PC-9 (cell line): ENCODE data around the gene UNCX.

Experiments
- EZH2 ChIP-seq: fragments of 200-600 bp; sonication (generic); IDR thresholded peaks from 2 replicates; pipeline ENCODE4 v1.8.0; 2017; ENCODE audit warnings: antibody characterized with exemption, low read depth
- TF ChIP-seq, protein P1 (sequence below): fragments of 200-600 bp; sonication (generic); conservative IDR thresholded peaks from 2 replicates; pipeline ENCODE4 v1.6.1; 2017; ENCODE audit warnings: mixed run types, antibody characterized with exemption, mild to moderate bottlenecking, moderate library complexity

DNA sequence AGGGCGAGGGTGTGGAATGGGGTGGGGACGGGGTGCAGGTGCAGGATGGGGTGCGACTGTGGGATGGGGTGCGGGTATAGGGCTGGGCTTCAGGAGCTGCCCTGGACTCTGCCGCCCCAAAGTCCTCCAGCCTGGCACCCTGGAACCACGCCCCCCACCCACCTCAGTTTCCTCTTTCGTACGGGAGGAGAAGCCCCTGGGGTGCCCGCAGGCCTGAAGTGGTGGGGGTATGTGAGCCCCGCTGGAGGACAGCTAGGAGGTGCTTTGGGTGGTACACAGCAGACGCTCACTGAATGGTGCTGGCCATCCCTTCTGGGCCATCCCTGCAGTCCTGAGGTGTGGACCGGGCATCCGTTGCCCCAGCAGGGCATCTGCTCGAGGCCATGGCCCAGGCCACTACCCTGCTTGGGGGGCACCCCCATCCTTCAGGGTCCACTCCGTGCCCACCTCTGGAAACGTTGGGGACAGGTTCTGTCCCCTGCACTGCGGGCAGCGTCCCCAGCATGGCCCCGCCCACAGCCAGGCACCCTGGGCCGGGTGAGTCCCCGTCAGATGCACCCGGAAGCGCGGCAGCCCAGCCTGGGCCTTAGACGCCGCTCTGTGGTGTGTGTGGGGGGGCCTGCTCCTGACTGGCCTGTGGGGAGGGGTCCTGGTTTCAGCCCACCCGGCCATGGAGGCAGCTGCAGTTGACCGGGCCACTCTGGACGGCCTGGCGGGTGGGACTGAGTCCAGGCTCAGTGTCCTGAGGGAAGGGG is 41.6 kb downstream of the UNCX start:
- TF ChIP-seq, protein P1, sequence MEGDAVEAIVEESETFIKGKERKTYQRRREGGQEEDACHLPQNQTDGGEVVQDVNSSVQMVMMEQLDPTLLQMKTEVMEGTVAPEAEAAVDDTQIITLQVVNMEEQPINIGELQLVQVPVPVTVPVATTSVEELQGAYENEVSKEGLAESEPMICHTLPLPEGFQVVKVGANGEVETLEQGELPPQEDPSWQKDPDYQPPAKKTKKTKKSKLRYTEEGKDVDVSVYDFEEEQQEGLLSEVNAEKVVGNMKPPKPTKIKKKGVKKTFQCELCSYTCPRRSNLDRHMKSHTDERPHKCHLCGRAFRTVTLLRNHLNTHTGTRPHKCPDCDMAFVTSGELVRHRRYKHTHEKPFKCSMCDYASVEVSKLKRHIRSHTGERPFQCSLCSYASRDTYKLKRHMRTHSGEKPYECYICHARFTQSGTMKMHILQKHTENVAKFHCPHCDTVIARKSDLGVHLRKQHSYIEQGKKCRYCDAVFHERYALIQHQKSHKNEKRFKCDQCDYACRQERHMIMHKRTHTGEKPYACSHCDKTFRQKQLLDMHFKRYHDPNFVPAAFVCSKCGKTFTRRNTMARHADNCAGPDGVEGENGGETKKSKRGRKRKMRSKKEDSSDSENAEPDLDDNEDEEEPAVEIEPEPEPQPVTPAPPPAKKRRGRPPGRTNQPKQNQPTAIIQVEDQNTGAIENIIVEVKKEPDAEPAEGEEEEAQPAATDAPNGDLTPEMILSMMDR, result no peak
- no peak for TF ChIP-seq EZH2
